GM18511 (cell line): ENCODE results near the gene FOXB2.
"Not testable (repeated sequence)": the region's sequence is repeated elsewhere in the genome, so short reads cannot be mapped to it uniquely, and the experiment has no call there.

Source experiments
- ATAC-seq: cut with Tn5 transposase; IDR thresholded peaks from one replicate; pipeline ENCODE4 v1.9.1; 2021; ENCODE audit warnings: mild to moderate bottlenecking, moderate library complexity; ENCODE audit not compliant: unreplicated experiment

The FOXB2 gene

GRCh38 chr9:77019236-77019925 is at the start of gene FOXB2:
Gene FOXB2, plus strand, starts transcription at chr9:77019655. Its CDS starts 0 bp downstream, at chr9:77019655.
- no peak for ATAC-seq

- ATAC-seq: no peak
Observed at GRCh38 chr9:76969716-76970115, 49.7 kb upstream of the FOXB2 start.

DNA sequence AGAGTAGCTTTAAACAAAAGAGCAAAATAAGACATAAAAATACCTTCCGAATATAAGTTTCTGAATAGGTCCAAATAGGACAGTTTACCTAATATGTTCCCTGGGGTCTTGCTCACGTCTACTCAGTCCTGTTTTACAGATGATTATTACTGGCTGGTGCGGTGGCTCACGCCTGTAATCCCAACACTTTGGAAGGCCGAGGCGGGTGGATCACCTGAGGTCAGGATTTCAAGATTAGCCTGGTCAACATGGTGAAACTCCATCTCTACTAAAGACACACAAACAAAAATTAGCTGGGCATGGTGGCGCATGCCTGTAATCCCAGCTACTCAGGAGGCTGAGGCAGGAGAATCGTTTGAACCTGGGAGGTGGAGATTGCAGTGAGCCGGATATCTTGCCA is 40.6 kb upstream of the FOXB2 start:
- not testable (repeated sequence) for ATAC-seq

DNA sequence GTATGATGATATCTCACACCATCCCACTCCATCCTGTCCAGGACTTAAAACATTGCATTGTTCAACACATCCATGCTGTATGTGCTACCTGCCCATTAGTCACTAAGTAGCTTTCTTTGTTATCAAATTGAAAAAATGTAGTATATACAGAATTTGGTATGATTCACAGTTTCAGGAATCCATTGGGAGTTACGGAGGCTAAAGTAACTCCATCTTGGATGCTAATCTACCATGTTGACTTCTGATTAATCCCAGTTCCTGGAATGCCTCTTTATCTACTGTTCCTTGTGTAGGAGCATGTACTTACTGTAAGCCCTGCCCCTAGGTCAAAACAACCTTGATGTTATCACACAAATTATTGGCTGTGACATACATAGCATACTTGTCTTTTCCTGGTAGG is 38.9 kb upstream of the FOXB2 start:
- no peak for ATAC-seq

- ATAC-seq: no peak
Observed at GRCh38 chr9:76984486-76984885, 35.0 kb upstream of the FOXB2 start.

GRCh38 chr9:76985581-76985980 is 33.9 kb upstream of the FOXB2 start:
- ATAC-seq: no peak

DNA sequence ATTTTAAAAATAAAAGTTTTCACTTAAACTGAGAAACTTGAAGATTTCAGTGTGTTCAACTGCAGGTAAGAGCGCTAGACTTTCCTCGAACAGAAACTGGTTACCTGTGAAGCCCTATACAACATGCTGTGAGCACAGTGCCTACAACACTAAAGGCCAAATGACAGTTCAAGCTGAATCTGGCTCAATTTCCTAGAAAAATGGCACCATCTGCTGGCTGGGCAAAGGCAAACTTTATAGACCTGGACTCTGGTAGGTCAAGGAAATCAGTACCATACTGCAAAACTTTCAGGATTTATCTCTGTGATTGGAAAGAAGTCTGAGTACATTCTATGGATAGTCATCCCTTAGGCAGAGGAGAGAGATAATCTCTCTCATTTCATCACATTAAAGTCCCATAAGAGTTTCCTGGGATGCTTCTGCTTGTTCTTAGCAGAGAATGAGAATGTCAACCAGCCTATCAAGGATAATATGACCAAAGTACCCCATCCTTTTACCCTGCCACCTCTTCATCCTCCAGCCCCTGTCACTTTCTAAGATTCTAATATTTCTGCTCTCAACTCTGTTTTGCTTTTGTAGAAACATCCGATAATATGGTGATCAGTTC is 31.8 kb upstream of the FOXB2 start:
- ATAC-seq: peak; percentile 62

DNA sequence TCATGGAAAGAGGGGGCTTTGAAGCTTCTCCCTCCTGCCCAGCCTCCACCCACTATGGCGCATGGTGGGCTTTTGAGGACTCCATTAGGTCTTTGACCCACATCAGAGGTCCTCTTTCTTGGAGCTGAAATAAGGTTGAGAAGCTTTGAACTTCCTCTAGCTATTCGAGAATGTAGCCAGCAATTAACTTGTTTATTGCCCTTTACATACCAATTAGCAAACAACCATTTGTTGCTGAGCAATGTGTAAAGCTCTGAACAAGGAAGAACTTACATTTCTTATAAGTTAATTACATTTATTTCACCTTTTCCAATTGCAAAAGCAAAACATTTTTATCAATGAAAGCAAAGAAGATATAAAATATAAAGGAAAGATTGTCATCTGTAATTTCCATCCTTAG is 30.5 kb upstream of the FOXB2 start:
- no peak for ATAC-seq

DNA sequence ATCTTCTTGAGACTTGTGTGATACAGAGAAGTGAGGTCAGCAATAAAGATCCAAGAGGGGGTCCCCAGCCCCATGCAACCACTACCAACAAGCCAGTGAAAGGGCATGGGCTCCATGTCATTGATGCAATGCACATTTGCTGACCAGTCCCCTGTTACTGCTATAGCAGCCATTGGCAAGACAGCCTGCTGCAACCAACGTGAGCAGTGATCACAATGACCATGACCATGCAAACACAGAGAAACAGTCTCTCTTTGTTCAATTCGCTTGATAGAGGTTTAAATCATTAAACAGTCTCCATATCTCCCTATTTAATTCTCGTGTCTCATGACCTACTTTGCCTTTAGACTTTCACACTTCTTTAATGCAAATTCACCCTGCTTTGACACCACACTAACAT is 30.0 kb upstream of the FOXB2 start:
- ATAC-seq: no peak

GRCh38 chr9:76996700-76997099 is 22.8 kb upstream of the FOXB2 start:
- no peak for ATAC-seq

GRCh38 chr9:76999261-76999660 is 20.2 kb upstream of the FOXB2 start:
- no peak for ATAC-seq

DNA sequence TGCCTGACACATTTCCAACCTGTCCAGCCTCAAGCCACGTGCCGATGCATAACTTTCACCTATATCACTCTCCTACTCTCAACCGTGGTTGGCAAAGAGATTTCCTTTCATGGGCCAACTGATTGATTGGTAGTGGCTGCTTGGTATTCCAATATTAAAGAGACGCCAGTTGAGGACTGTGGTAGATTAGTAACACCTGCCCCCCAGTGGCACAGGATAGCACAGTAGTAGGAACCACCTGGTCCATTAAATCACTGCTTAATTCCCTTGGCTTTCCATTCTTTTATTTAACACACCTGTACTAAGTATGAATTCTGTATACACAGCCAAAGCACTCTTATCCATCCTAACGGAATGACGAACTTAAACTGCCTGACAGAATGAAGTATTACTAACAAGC is 19.1 kb upstream of the FOXB2 start:
- ATAC-seq: no peak

DNA sequence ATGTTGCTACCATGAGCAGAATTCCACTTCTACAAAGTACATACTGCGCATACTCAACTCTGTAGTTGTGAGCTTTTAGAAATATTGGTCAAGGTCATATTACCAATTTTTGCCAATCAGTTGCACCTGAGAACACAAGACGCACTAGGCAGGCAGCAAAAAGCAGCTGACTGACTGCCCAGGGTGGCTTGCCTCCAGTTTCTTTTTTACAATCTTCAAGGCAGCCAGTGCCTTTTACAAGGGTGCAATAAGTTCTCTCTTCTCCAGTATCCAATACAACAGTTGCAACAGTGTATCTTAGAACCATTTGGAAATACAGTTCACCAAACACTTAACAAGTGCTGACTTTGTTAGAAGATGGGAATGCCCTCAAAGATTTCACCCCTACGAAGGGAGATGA is 16.1 kb upstream of the FOXB2 start:
- no peak for ATAC-seq

DNA sequence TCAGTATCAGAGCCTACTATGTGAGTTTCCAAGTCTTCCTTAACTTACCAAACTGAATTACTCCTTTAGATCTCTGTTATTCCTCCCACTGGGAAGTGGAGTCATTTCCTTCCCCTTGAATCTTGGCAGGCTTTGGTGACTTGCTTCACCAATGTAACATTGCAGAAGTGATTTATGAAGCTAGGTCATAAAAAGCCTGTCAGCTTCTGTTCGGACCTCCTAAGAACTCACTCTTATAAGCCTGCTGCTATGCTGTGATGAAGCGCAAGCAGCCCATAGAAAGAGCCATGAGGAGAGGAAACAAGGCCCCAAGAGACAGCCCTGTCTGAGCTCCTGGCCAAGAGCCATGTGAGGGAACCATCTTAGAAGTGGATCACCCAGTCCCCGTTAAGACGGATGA is 14.2 kb upstream of the FOXB2 start:
- ATAC-seq: no peak

GRCh38 chr9:77010527-77010926 is 8.9 kb upstream of the FOXB2 start:
- ATAC-seq: no peak

DNA sequence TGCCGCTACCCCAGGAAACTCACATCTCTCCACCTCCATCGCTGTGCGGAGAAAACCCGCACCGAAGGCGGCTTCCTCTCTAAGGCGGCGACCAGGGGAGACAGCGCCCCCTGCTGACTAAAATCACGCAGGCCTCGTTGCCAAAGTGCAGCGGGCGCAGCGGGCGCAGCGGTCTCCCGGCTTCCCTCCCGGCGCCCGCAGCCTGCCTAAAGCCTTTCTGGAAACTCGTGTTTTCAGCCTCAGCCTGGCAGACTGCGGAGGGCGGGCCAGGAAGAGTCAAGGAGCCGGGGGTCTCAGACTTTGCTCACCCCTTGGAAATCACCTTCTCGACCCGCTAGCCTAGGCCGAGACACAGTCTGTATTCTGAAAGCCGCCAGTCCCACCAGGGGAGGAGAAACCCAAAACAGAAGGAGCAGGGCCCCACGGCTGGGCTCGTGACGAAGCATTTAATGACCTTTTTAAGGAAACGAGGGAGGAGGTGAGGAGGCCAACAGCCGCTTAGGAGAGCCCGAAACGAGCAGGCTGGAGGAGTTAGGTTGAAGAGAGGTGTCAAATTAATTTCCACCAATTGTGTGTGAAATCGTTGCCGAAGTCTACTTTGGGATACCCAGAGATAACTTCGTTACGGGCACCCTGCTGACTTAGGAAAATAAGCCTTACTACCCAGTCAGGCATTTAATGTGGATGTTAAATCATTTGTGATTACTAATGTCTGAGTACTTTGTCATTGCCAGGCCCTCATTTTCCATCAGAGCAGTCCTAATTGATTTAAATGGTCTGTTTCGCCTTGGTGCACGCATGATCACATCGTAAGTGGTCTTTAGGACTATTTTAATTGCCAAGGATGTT is 7.3 kb upstream of the FOXB2 start:
- peak; percentile 86 for ATAC-seq

GRCh38 chr9:77013206-77013931 is 6.1 kb upstream of the FOXB2 start:
- ATAC-seq: no peak

DNA sequence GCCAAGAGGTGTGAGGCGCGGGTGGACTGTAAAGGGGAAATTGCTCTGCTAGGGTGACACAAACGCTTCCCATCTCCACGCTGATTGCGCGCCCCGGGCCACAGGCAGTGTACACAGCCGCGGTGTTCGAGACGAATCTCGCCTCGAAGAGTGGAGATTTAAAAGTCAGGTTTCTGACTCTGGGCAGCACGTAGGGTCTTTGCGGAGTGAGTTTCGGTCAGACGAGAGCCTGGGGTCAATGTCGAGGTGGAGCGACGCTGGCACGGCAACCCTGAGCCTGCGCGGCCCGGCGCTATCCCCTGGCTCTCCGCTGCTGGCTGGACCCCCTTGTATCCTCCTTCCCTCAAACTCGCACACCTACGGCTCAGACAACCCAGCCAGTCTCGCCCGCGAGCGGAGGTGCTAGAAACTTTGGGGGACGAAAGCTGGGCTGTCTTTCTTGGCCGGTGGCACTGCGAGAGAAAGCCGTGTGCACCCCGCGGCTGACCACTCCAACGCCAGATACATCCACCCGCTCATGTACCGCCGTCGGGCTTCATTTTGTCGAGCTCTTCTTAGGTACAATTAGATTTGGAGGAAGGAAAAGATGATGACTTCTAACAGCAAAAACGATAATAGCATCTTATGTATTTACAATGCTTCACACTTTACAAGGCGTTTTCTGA is 5.4 kb upstream of the FOXB2 start:
- ATAC-seq: no peak

DNA sequence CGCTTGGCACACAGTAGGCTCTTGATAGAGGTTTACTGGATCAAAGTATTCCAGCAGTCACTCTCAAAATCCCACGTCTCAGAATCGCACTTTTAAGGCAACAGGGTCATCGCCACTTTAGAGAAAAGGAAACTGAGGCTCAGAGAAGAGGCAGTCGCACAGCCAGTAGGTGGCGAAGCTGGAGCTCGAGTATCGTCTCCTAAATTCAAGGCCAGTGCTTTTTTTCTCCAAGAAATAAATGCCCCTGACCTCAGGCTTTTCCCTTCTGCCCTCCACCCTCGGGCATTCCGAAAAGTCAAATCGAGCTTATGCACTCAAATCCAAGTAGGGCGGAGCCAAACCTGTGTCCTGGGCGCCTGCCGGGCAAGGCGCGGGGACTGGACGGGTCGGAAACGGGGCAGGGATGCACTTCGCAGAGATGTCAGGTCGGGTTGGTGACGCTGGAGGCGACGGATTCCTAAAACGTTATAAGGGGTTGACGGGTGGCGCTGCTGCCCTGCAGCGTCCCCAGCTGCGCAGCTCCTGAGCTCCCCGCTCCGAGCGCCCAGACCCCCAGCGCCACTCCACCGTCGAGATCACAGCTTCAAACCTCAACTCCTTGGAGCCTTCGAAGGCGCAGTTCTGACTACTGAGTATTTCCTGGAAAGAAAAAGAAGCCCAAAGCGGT is 4.7 kb upstream of the FOXB2 start:
- no peak for ATAC-seq

GRCh38 chr9:77015327-77016048 is 4.0 kb upstream of the FOXB2 start:
- ATAC-seq: no peak
